ENCODE data around the gene PRTFDC1.
"Not testable (repeated sequence)": the region's sequence is repeated elsewhere in the genome, so short reads cannot be mapped to it uniquely, and the experiment has no call there.

Gene PRTFDC1

GRCh38 chr10:24963521-24964041 lies 11.2 kb upstream of the PRTFDC1 start:
- DNase-seq, result no peak

- DNase-seq, result no peak
Measured at GRCh38 chr10:24962995-24963394, 10.6 kb upstream of the PRTFDC1 start.

GRCh38 chr10:24961582-24961981 lies 9.2 kb upstream of the PRTFDC1 start:
- no peak for DNase-seq

- no peak for DNase-seq
Measured at GRCh38 chr10:24959382-24959730, 7.0 kb upstream of the PRTFDC1 start.

GRCh38 chr10:24958721-24959381 lies 6.4 kb upstream of the PRTFDC1 start:
- DNase-seq, result no peak

- DNase-seq, result no peak
Measured at GRCh38 chr10:24958091-24958720, 5.8 kb upstream of the PRTFDC1 start.

- not testable (repeated sequence) for DNase-seq
Measured at GRCh38 chr10:24957624-24958051, 5.2 kb upstream of the PRTFDC1 start.

GRCh38 chr10:24953675-24954074 lies 1.3 kb upstream of the PRTFDC1 start:
- no peak for DNase-seq

GRCh38 chr10:24952707-24953645 lies 570 bp upstream of the PRTFDC1 start:
- peak; percentile 75 for DNase-seq

GRCh38 chr10:24951201-24952142 lies 934 bp downstream of the PRTFDC1 start:
- peak; percentile 18 for DNase-seq

GRCh38 chr10:24950439-24950838 lies 2.0 kb downstream of the PRTFDC1 start:
- DNase-seq, result no peak

- no peak for DNase-seq
Measured at GRCh38 chr10:24949616-24950015, 2.8 kb downstream of the PRTFDC1 start.

- no peak for DNase-seq
Measured at GRCh38 chr10:24947304-24948097, 4.9 kb downstream of the PRTFDC1 start.

GRCh38 chr10:24944512-24945255 lies 7.7 kb downstream of the PRTFDC1 start:
- no peak for DNase-seq

GRCh38 chr10:24938525-24938924 lies 13.9 kb downstream of the PRTFDC1 start:
- no peak for DNase-seq

- no peak for DNase-seq
Measured at GRCh38 chr10:24938076-24938475, 14.3 kb downstream of the PRTFDC1 start.

- DNase-seq, result no peak
Measured at GRCh38 chr10:24935504-24936292, 16.7 kb downstream of the PRTFDC1 start.

GRCh38 chr10:24931236-24931635 lies 21.2 kb downstream of the PRTFDC1 start:
- DNase-seq, result no peak

- no peak for DNase-seq
Measured at GRCh38 chr10:24930427-24930826, 22.0 kb downstream of the PRTFDC1 start.

GRCh38 chr10:24929904-24930303 lies 22.5 kb downstream of the PRTFDC1 start:
- no peak for DNase-seq

All from CD4-positive, alpha-beta T cell treated with Interleukin-6 for 4 hours (primary cell).